HepG2 (cell line): Measurements from ENCODE around the gene DDX50. TPM values are rescaled to one million over a fixed set of nuclear protein-coding genes. Genes with fewer than 3 reads are reported as not detected.

ENCODE experiments used
- CBX1 ChIP-seq: IDR thresholded peaks from one replicate; pipeline ENCODE4 v1.6.1; 2016; ENCODE audit warnings: antibody characterized with exemption, low read depth
- CCAR2 ChIP-seq: fragments of 200-400 bp; formaldehyde crosslinking; optimal IDR thresholded peaks from 2 replicates; pipeline ENCODE3; 2018; ENCODE audit warnings: low read depth, mild to moderate bottlenecking, low read length, moderate library complexity
- CCDC6 ChIP-seq: sonication (generic); formaldehyde crosslinking; IDR thresholded peaks from 2 replicates; pipeline ENCODE4 v1.8.1; 2022; ENCODE audit warnings: mild to moderate bottlenecking, missing genetic modification reagents, moderate library complexity
- CREB1 ChIP-seq, 2 experiments: fragments of 450-650 bp in 1 of 2; IDR thresholded peaks; 2 replicates each; pipeline ENCODE4 v1.6.1; 2016 to 2017; ENCODE audit warnings: control low read depth in 1 of 2, mild to moderate bottlenecking in 1 of 2, missing compliant biosample characterization in 1 of 2, missing genetic modification characterization in 1 of 2
- GPBP1L1 ChIP-seq: sonication (generic); formaldehyde crosslinking; IDR thresholded peaks from 2 replicates; pipeline ENCODE4 v1.5.0; 2020; ENCODE audit warnings: mild to moderate bottlenecking, missing genetic modification reagents
- IKZF4 ChIP-seq: sonication (generic); formaldehyde crosslinking; IDR thresholded peaks from 2 replicates; pipeline ENCODE4 v1.5.1; 2020; ENCODE audit warnings: borderline replicate concordance, mild to moderate bottlenecking, low read depth, missing genetic modification reagents; ENCODE audit errors: not compliant biosample characterization
- KAT2B ChIP-seq: fragments of 150-350 bp; IDR thresholded peaks from 2 replicates; pipeline ENCODE4 v1.6.1; 2014; ENCODE audit warnings: low read depth, low read length, borderline replicate concordance
- MATR3 ChIP-seq: sonication (generic); formaldehyde crosslinking; IDR thresholded peaks from 2 replicates; pipeline ENCODE4 v1.4.0; 2020; ENCODE audit warnings: missing genetic modification reagents
- NFRKB ChIP-seq: fragments of 450-650 bp; IDR thresholded peaks from 2 replicates; pipeline ENCODE4 v1.6.1; 2017
- RERE ChIP-seq: IDR thresholded peaks from 2 replicates; pipeline ENCODE4 v1.6.1; 2016; ENCODE audit warnings: low read depth, missing genetic modification reagents, missing compliant biosample characterization
- SSRP1 ChIP-seq: IDR thresholded peaks from 2 replicates; pipeline ENCODE4 v1.6.1; 2016; ENCODE audit warnings: control low read depth
- TGIF2 ChIP-seq: IDR thresholded peaks from 2 replicates; pipeline ENCODE4 v1.6.1; 2016; ENCODE audit warnings: control low read depth, missing compliant biosample characterization
- TOPORS ChIP-seq: sonication (generic); formaldehyde crosslinking; IDR thresholded peaks from 2 replicates; pipeline ENCODE4 v1.8.0; 2023; ENCODE audit warnings: mild to moderate bottlenecking, missing genetic modification reagents
- ZBTB21 ChIP-seq: sonication (generic); formaldehyde crosslinking; IDR thresholded peaks from 2 replicates; pipeline ENCODE4 v1.4.0; 2020; ENCODE audit warnings: missing genetic modification reagents
- ZBTB26 ChIP-seq: IDR thresholded peaks from 2 replicates; pipeline ENCODE4 v1.6.1; 2016; ENCODE audit warnings: missing compliant biosample characterization, missing genetic modification reagents, borderline replicate concordance
- ZBTB39 ChIP-seq: sonication (generic); formaldehyde crosslinking; IDR thresholded peaks from 2 replicates; pipeline ENCODE4 v1.5.0; 2020; ENCODE audit warnings: missing genetic modification reagents
- ZNF101 ChIP-seq: sonication (generic); formaldehyde crosslinking; IDR thresholded peaks from 2 replicates; pipeline ENCODE4 v1.4.0; 2020; ENCODE audit warnings: mild to moderate bottlenecking, low read depth, missing genetic modification reagents, borderline replicate concordance
- ZNF124 ChIP-seq: sonication (generic); formaldehyde crosslinking; IDR thresholded peaks from 2 replicates; pipeline ENCODE4 v1.4.0; 2020; ENCODE audit warnings: missing genetic modification reagents
- ZNF484 ChIP-seq: sonication (generic); formaldehyde crosslinking; IDR thresholded peaks from 2 replicates; pipeline ENCODE4 v1.5.1; 2020; ENCODE audit warnings: mild to moderate bottlenecking, low read depth, missing genetic modification reagents, borderline replicate concordance
- ZNF782 ChIP-seq: sonication (generic); formaldehyde crosslinking; IDR thresholded peaks from 2 replicates; pipeline ENCODE4 v1.4.0; 2020; ENCODE audit warnings: missing genetic modification reagents, mild to moderate bottlenecking, borderline replicate concordance
- polyA plus RNA-seq, 8 experiments: library from polyadenylated mRNA; depleted of rRNA in 3 of 8; stranded (reverse) in 7 of 8; unstranded in 1 of 8; fragments of >200 nt; fragmentation: Illumina TruSeq in 4 of 8; extraction: Trizol in 4 of 8; gene quantifications; 2 replicates each; pipeline versions ENCODE4 v1.2.1 to v1.2.3, GENCODE V29; 2011 to 2016; ENCODE audit warnings: low read depth in 4 of 8, missing spikeins in 1 of 8, mixed read lengths in 1 of 8; ENCODE audit not compliant: insufficient read depth in 1 of 8
- total RNA-seq, 5 experiments: library from RNA; depleted of rRNA; stranded (reverse); fragments of >200 nt; fragmentation: Illumina TruSeq; extraction: Trizol; gene quantifications; 2 replicates each; pipeline ENCODE4 v1.2.3, GENCODE V29; 2016; ENCODE audit warnings: low read depth in 1 of 5

DDX50 gene
- total and polyA plus RNA-seq, 2 of the 13 experiments (the other 11 are each of a cell fraction or from before 2014, with no cell fraction given): 19.0 to 38.2 TPM

- peak; percentile 88; the same call in 1 of the 2 replicates for TF ChIP-seq ZNF101 (CRISPR knock-in tag)
- TF ChIP-seq TOPORS: no peak
- 0 out of 2 replicates have a peak, but pooled peaks have one; percentile 55 for TF ChIP-seq ZBTB39 (CRISPR knock-in tag)
- peak; percentile 74 for TF ChIP-seq TGIF2 (CRISPR knock-in tag)
- peak; percentile 91 for TF ChIP-seq IKZF4 (CRISPR knock-in tag)
- no peak for TF ChIP-seq CREB1 (IDR thresholded peaks at IDR 0.05)
- no peak for TF ChIP-seq CREB1 (CRISPR knock-in tag; IDR thresholded peaks at IDR 0.05)
- 0 out of 2 replicates have a peak, but pooled peaks have one; percentile 47 for TF ChIP-seq SSRP1 (CRISPR knock-in tag)
- peak; percentile 68 for TF ChIP-seq ZNF782 (CRISPR knock-in tag)
- no peak for TF ChIP-seq MATR3 (CRISPR knock-in tag)
- TF ChIP-seq CBX1: no peak
- TF ChIP-seq ZBTB21 (CRISPR knock-in tag): no peak
- TF ChIP-seq CCDC6: peak; percentile 87; the same call in 1 of the 2 replicates
- TF ChIP-seq NFRKB: no peak
- TF ChIP-seq ZBTB26 (CRISPR knock-in tag): peak; percentile 70
- no peak for TF ChIP-seq CCAR2
- no peak for TF ChIP-seq KAT2B
- no peak; the same call in none of the 2 replicates for TF ChIP-seq ZNF124 (CRISPR knock-in tag)
- 0 out of 2 replicates have a peak, but pooled peaks have one; percentile 44 for TF ChIP-seq RERE (CRISPR knock-in tag)
- no peak for TF ChIP-seq ZNF484 (CRISPR knock-in tag)
- TF ChIP-seq GPBP1L1 (CRISPR knock-in tag): no peak
These were observed 549 bp upstream of the DDX50 start (continued) for GRCh38 chr10:68900427-68901104.
